ENCODE data around the gene HACD2.

The HACD2 gene

GRCh38 chr3:123564056-123564455 is 20.8 kb downstream of the HACD2 start:
- Histone ChIP-seq H3K9me3 (ENCODE audit: insufficient read depth, low read depth, low read length) (no peaks in the 10 kb centered on the region), H3K27me3 (ENCODE audit: insufficient read depth, low read length, poor library complexity, severe bottlenecking) (no peaks in the 10 kb centered on the region), H3K79me2 (ENCODE audit: insufficient read depth, low read length) (no peaks in the 10 kb centered on the region), H3F3A (ENCODE audit: low read depth) (no peaks in the 10 kb centered on the region), H3K9ac (ENCODE audit: low read depth, low read length, poor library complexity, severe bottlenecking) (no peak overlapping the region), H4K20me1 (ENCODE audit: insufficient read depth, low read length, poor library complexity, severe bottlenecking) (no peaks in the 10 kb centered on the region), H3K9me2 (replicated peaks; ENCODE audit: low read depth, low read length) (no peaks in the 10 kb centered on the region), H3K4me1 (ENCODE audit: insufficient read depth, low read length, poor library complexity, severe bottlenecking) (no peaks in the 10 kb centered on the region), H2AFZ (ENCODE audit: low read length) (no peak overlapping the region), H3K4me3 (ENCODE audit: low read length, poor library complexity, severe bottlenecking) (no peak overlapping the region), H3K4me2 (ENCODE audit: low read depth, low read length, poor library complexity, severe bottlenecking) (no peak overlapping the region), H3K36me3 (ENCODE audit: insufficient read depth, low read length) (peaks cover 18% of the 10 kb centered on the region; the same call in 1 of the 2 replicates)
- TF ChIP-seq, protein P1, sequence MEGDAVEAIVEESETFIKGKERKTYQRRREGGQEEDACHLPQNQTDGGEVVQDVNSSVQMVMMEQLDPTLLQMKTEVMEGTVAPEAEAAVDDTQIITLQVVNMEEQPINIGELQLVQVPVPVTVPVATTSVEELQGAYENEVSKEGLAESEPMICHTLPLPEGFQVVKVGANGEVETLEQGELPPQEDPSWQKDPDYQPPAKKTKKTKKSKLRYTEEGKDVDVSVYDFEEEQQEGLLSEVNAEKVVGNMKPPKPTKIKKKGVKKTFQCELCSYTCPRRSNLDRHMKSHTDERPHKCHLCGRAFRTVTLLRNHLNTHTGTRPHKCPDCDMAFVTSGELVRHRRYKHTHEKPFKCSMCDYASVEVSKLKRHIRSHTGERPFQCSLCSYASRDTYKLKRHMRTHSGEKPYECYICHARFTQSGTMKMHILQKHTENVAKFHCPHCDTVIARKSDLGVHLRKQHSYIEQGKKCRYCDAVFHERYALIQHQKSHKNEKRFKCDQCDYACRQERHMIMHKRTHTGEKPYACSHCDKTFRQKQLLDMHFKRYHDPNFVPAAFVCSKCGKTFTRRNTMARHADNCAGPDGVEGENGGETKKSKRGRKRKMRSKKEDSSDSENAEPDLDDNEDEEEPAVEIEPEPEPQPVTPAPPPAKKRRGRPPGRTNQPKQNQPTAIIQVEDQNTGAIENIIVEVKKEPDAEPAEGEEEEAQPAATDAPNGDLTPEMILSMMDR (conservative IDR thresholded peaks at IDR 0.05; ENCODE audit: low read length), result no peak
- TF ChIP-seq EZH2phosphoT487 (IDR thresholded peaks at IDR 0.05; ENCODE audit: borderline replicate concordance), result no peak

- no peaks in the 10 kb centered on the region for H3F3A ChIP-seq (ENCODE audit: low read depth)
- no peaks in the 10 kb centered on the region for H4K20me1 ChIP-seq (ENCODE audit: insufficient read depth, low read length, poor library complexity, severe bottlenecking)
- H3K79me2 ChIP-seq (ENCODE audit: insufficient read depth, low read length), result no peaks in the 10 kb centered on the region
- H3K27me3 ChIP-seq (ENCODE audit: insufficient read depth, low read length, poor library complexity, severe bottlenecking), result no peaks in the 10 kb centered on the region
- H2AFZ ChIP-seq (ENCODE audit: low read length), result no peak overlapping the region
- no peak overlapping the region for H3K4me3 ChIP-seq (ENCODE audit: low read length, poor library complexity, severe bottlenecking)
- H3K4me2 ChIP-seq (ENCODE audit: low read depth, low read length, poor library complexity, severe bottlenecking), result no peak overlapping the region
- H3K4me1 ChIP-seq (ENCODE audit: insufficient read depth, low read length, poor library complexity, severe bottlenecking), result no peaks in the 10 kb centered on the region
- no peaks in the 10 kb centered on the region for H3K9me2 ChIP-seq (replicated peaks; ENCODE audit: low read depth, low read length)
- H3K9ac ChIP-seq (ENCODE audit: low read depth, low read length, poor library complexity, severe bottlenecking), result no peak overlapping the region
- H3K9me3 ChIP-seq (ENCODE audit: insufficient read depth, low read depth, low read length), result no peaks in the 10 kb centered on the region
- TF ChIP-seq, protein P1 (conservative IDR thresholded peaks at IDR 0.05; ENCODE audit: low read length), result no peak
- no peak for TF ChIP-seq EZH2phosphoT487 (IDR thresholded peaks at IDR 0.05; ENCODE audit: borderline replicate concordance)
- peaks cover 14% of the 10 kb centered on the region; the same call in 1 of the 2 replicates for H3K36me3 ChIP-seq (ENCODE audit: insufficient read depth, low read length)
Observed at GRCh38 chr3:123562547-123562946, 22.3 kb downstream of the HACD2 start.

DNA sequence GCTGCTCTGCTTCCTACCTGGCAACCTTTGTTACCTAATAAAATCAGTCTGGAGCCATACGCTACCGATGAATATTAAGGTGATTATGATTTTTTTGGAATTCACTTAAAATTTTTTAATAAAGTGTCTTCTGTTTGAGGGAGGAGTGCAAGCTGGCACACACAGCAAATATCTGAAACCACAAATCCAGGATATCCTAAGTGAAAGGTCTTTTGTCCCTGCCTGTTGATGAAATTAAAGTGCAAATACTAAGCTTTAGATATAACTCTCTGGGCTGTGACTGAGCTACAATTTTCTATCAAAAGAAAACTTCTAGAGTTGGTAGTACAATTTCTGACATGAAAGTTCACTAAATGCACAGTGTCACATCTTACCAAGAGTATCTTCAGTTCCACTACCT is 23.7 kb downstream of the HACD2 start:
- peaks cover 14% of the 10 kb centered on the region; the same call in 1 of the 2 replicates for H3K36me3 ChIP-seq (ENCODE audit: insufficient read depth, low read length)
- H3K9ac ChIP-seq (ENCODE audit: low read depth, low read length, poor library complexity, severe bottlenecking), result no peak overlapping the region

More for the DNA sequence above, 23.7 kb downstream of the HACD2 start:
- Histone ChIP-seq H3K4me1 (ENCODE audit: insufficient read depth, low read length, poor library complexity, severe bottlenecking) (no peaks in the 10 kb centered on the region), H2AFZ (ENCODE audit: low read length) (no peak overlapping the region), H3K79me2 (ENCODE audit: insufficient read depth, low read length) (no peaks in the 10 kb centered on the region), H3K4me3 (ENCODE audit: low read length, poor library complexity, severe bottlenecking) (no peak overlapping the region), H3K9me3 (ENCODE audit: insufficient read depth, low read depth, low read length) (no peaks in the 10 kb centered on the region), H3K9me2 (replicated peaks; ENCODE audit: low read depth, low read length) (no peaks in the 10 kb centered on the region), H3F3A (ENCODE audit: low read depth) (no peaks in the 10 kb centered on the region), H3K27me3 (ENCODE audit: insufficient read depth, low read length, poor library complexity, severe bottlenecking) (no peaks in the 10 kb centered on the region), H3K4me2 (ENCODE audit: low read depth, low read length, poor library complexity, severe bottlenecking) (no peak overlapping the region), H4K20me1 (ENCODE audit: insufficient read depth, low read length, poor library complexity, severe bottlenecking) (no peaks in the 10 kb centered on the region)
- TF ChIP-seq EZH2phosphoT487 (IDR thresholded peaks at IDR 0.05; ENCODE audit: borderline replicate concordance), result no peak
- TF ChIP-seq, protein P1 (conservative IDR thresholded peaks at IDR 0.05; ENCODE audit: low read length), result no peak
